ENCODE data around the gene MCM3AP. TPM values are rescaled to one million over a fixed set of nuclear protein-coding genes. Genes with fewer than 3 reads are reported as not detected.

Gene MCM3AP
- total RNA-seq, 1 donor from 2014 or later: 78.1 TPM

DNA sequence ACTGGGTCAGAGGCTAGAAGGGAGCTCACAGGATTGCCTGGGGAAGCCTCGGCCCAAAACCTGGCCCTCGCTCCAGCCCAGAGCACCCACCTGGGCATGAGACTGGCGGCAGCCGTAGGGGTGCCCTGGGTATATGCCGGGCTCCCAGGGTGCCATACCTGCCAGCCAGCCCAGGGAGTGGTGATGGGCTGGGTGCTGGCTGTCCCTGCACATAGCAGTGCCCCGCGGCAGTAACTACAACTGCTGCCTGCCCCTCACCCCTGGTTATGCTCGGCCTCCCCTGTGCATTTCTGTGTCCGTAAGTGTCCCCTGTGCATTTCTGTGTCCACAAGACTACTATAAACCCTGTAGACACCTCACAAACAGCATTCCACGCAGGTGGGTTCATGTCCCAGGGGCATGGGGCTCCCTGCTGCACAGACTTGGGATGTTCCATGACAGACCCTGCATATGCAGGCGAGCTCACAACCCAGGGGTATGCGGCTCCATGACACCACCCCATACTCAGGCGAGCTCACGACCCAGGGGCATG, 95.4 kb downstream of the MCM3AP start:
- no peak for DNase-seq (ENCODE audit: extremely low read depth, low read depth, low spot score)

DNA sequence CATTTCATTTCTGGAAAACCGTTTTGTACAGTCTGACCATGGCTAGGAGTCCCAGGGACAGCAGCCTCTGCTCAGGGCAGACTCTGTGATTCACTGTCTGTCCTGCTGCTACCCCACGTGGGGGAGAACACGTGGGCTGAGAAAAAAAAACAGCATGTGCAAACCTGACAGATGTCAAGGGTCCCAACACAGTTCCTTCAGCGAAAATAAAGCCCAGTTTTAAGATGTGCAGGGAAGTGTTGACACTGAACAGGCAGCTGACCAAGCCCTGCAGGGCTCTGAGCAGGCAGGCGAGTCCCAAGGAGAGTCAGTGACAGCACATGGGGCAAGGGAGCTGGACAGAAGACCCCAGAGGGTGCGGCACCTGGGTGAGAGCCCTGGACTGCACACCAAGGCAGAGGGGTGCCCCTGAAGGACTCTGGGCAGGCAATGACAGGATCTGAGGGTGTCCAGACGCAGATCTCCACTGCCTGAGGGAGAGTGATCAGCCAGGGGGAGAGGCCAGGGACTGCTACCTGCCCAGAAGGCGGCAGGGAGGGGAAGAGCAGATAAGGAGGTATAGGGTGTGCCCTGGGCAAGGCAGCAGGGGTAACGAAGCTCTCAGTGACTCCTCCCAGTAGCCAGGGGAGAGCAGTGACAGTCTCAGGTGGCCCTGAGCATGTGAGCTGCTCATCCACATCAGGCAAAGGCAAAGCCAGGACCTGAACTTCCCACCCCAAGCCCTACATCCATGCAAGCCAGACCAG, 96.0 kb downstream of the MCM3AP start:
- no peak for DNase-seq (ENCODE audit: extremely low read depth, low read depth, low spot score)

DNA sequence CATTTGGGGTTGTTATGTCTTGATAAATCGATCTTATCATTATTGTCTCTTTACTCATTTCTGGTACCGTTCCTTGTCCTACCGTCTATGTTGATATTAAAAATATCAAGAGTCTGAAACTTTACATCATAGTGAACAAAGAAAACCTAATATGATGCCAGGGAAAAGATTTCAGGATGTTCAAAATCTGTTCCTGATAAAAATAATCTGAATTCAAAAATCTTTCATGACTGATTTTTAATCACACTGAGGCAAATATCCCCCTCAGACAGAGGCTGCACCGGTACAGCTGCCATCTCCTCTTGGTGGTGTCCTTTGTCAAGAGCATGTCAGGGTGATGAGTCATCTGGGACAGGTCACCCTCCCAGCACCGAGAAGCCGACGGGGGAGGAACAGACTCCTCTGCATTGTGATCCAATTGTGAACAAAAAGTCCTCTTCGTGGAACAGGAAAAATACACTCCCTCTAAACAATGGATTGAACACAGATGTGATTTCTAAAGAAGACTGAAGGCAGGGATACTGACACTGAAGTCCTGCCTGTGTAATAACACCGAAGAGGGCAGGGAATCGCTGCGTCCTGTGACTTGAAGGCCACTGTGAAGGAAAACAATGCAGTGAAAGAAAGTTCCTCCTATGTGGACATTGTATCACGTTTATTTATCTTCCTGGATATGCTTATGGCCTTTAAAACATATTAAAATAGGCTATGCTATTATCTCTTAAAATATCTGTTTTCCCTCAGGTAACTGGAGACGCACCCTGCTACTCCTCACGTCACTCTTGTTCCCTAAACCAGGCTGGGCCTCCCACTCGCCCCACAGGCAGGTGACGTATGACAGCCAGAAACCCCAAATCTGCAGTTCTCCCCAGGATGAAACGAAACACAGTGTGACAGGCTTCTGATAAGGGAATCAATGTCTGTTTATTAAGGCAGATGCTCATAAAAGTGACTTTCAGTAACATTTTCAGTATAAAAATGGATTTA, 96.9 kb downstream of the MCM3AP start:
- no peak for DNase-seq (ENCODE audit: extremely low read depth, low read depth, low spot score)

DNA sequence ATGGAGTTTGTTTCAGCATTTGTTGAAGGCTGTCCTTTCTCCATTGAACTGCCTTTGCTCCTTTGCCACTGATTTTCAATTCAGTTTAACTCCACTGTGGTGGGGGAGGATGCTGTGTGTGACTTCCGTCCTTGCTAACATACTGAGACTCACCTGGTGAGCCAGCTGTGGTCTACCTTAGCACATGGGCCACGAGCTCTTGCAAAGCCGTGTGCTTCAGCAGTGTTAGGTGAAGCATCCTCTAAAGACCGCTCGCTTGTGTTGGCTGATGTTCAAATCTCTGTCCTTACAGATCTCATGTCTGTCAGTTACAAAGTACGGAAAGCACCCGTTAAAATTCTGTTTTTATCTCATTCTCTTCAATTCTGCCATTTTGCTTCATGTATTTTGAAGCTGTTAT, 97.6 kb downstream of the MCM3AP start:
- no peak for DNase-seq (ENCODE audit: extremely low read depth, low read depth, low spot score)

DNA sequence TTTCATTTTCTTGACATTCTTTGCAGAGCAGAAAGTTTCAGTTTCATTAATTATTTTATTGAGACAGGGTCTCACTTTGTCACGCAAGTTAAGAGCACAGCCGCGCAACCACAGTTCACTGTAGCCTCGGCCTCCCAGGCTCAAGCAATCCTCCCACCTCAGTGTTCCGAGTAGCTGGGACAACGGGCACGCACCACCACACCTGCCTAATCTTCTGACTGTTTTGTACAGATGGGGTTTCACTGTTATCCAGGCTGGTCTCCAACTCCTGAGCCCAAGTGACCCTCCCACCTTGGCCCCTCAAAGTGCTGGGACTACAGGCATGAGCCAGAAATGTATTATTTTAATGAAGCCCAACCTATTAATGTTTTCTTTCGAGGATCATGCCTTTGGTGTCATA, 98.2 kb downstream of the MCM3AP start:
- no peak for DNase-seq (ENCODE audit: extremely low read depth, low read depth, low spot score)

DNA sequence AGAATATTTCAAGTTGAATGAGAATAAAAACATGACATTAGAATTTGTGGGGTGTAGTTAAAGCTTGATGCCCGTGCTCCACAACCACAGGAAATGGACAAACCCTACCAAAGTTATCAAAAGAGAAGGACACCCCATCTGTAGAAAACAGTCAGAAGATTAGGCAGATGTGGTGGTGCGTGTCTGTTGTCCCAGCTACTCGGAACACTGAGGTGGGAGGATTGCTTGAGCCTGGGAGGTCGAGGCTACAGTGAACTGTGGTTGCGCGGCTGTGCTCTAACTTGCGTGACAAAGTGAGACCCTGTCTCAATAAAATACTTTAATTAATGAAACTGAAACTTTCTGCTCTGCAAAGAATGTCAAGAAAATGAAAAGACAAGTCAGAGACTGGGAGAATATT, 99.7 kb downstream of the MCM3AP start:
- no peak for DNase-seq (ENCODE audit: extremely low read depth, low read depth, low spot score)

Other genes with a start within 250 kb of the MCM3AP start
- 110 and 140 TPM in 2 replicates for gene COL6A2, start 187.5 kb downstream of the MCM3AP start, total RNA-seq
- 0.64 TPM in 1 of 2 replicates, not detected in the other for gene FTCD, start 130.0 kb downstream of the MCM3AP start, total RNA-seq
- 25.2 and 27.1 TPM in 2 replicates for gene SPATC1L, start 101.2 kb downstream of the MCM3AP start, total RNA-seq
- gene LSS, start 56.8 kb downstream of the MCM3AP start, total RNA-seq: 91.5 and 136 TPM in 2 replicates
- 12.4 and 16.9 TPM in 2 replicates for gene YBEY, start 731 bp upstream of the MCM3AP start, total RNA-seq
- gene C21orf58, start 38.3 kb upstream of the MCM3AP start, total RNA-seq: 1.6 and 4.1 TPM in 2 replicates
- gene PCNT, start 38.5 kb upstream of the MCM3AP start, total RNA-seq: 22.7 and 31.2 TPM in 2 replicates
- gene DIP2A, start 173.3 kb upstream of the MCM3AP start, total RNA-seq: 38.1 and 62.0 TPM in 2 replicates

Measured in glomerular endothelial cell (primary cell).